ENCODE data around the gene POU6F1.

DNA sequence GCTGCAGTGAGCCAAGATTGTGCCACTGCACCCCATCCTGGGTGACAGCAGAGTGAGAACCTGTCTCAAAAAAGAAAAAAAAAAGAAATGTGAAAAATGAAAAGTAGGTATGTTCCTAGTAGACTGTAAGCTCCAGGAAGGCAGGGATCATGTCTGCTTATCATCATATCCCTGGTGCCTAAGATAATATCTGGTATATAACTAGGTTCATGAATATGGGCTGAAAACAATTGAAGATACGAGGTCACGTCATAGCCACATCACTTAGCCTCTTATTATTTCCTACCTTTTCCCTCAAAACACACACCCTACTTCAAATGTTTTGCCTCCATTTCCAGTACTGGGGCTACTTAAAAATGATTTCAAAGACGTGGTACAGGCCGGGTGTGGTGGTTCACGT is 3.0 kb downstream of the POU6F1 start:
- no peak for TF ChIP-seq RXRA (IDR thresholded peaks at IDR 0.05)
- no peak for TF ChIP-seq JUND (IDR thresholded peaks at IDR 0.05)
- TF ChIP-seq, protein P1, sequence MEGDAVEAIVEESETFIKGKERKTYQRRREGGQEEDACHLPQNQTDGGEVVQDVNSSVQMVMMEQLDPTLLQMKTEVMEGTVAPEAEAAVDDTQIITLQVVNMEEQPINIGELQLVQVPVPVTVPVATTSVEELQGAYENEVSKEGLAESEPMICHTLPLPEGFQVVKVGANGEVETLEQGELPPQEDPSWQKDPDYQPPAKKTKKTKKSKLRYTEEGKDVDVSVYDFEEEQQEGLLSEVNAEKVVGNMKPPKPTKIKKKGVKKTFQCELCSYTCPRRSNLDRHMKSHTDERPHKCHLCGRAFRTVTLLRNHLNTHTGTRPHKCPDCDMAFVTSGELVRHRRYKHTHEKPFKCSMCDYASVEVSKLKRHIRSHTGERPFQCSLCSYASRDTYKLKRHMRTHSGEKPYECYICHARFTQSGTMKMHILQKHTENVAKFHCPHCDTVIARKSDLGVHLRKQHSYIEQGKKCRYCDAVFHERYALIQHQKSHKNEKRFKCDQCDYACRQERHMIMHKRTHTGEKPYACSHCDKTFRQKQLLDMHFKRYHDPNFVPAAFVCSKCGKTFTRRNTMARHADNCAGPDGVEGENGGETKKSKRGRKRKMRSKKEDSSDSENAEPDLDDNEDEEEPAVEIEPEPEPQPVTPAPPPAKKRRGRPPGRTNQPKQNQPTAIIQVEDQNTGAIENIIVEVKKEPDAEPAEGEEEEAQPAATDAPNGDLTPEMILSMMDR (IDR thresholded peaks at IDR 0.05; ENCODE audit: low read depth, low read length, missing input control) = no peak
- TF ChIP-seq, protein P2, sequence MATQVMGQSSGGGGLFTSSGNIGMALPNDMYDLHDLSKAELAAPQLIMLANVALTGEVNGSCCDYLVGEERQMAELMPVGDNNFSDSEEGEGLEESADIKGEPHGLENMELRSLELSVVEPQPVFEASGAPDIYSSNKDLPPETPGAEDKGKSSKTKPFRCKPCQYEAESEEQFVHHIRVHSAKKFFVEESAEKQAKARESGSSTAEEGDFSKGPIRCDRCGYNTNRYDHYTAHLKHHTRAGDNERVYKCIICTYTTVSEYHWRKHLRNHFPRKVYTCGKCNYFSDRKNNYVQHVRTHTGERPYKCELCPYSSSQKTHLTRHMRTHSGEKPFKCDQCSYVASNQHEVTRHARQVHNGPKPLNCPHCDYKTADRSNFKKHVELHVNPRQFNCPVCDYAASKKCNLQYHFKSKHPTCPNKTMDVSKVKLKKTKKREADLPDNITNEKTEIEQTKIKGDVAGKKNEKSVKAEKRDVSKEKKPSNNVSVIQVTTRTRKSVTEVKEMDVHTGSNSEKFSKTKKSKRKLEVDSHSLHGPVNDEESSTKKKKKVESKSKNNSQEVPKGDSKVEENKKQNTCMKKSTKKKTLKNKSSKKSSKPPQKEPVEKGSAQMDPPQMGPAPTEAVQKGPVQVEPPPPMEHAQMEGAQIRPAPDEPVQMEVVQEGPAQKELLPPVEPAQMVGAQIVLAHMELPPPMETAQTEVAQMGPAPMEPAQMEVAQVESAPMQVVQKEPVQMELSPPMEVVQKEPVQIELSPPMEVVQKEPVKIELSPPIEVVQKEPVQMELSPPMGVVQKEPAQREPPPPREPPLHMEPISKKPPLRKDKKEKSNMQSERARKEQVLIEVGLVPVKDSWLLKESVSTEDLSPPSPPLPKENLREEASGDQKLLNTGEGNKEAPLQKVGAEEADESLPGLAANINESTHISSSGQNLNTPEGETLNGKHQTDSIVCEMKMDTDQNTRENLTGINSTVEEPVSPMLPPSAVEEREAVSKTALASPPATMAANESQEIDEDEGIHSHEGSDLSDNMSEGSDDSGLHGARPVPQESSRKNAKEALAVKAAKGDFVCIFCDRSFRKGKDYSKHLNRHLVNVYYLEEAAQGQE (IDR thresholded peaks at IDR 0.05) = no peak
- no peak for TF ChIP-seq SP1 (IDR thresholded peaks at IDR 0.05)
- no peak for TF ChIP-seq EGR1 (IDR thresholded peaks at IDR 0.05; ENCODE audit: low read depth in 2 of 2)
- no peak for TF ChIP-seq MAX (IDR thresholded peaks at IDR 0.05)
- TF ChIP-seq TAF1 (conservative IDR thresholded peaks at IDR 0.05) = no peak
- TF ChIP-seq FOXA1 (IDR thresholded peaks at IDR 0.05) = no peak
- TF ChIP-seq YY1 (IDR thresholded peaks at IDR 0.05) = no peak
- TF ChIP-seq, protein P3, sequence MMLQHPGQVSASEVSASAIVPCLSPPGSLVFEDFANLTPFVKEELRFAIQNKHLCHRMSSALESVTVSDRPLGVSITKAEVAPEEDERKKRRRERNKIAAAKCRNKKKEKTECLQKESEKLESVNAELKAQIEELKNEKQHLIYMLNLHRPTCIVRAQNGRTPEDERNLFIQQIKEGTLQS (IDR thresholded peaks at IDR 0.05) = no peak
